Activated CD8-positive, alpha-beta memory T cell treated with anti-CD3 and anti-CD28 coated beads, Interleukin-2, amount 10 ng/mL, durations not matched to agents 7 days and 5 days (primary cell): Measurements from ENCODE around the gene C3orf18. TPM values are rescaled to one million over a fixed set of nuclear protein-coding genes. Genes with fewer than 3 reads are reported as not detected.
A peak's percentile ranks its signal among the peaks of the same experiment; 100 is the strongest.

Experiments used
- ATAC-seq: fragments of 150-1000 bp; cut with Tn5 transposase; one replicate; pipeline ENCODE4 v1.10.0; 2021; ENCODE audit warnings: moderate library complexity
- CTCF ChIA-PET: fragments of 350-600 bp; sonication (Branson Sonifier 250); formaldehyde crosslinking; loops from one replicate; lab custom pipeline; 2021; ENCODE audit warnings: antibody characterized with exemption; lab: Charles Lee
- DNase-seq: peaks from one replicate; pipeline ENCODE4 v3.0.0-alpha.2; 2020
- H3K27ac Mint-ChIP-seq: one replicate; pipeline ENCODE4 v1.8.0; 2021; ENCODE audit warnings: mild to moderate bottlenecking, mixed read lengths
- H3K27me3 Mint-ChIP-seq: one replicate; pipeline ENCODE4 v1.8.0; 2021; ENCODE audit warnings: mixed read lengths
- H3K36me3 Mint-ChIP-seq: one replicate; pipeline ENCODE4 v1.8.0; 2021; ENCODE audit warnings: mild to moderate bottlenecking, mixed read lengths
- H3K4me1 Mint-ChIP-seq: one replicate; pipeline ENCODE4 v1.8.0; 2021; ENCODE audit warnings: mixed read lengths
- H3K4me3 Mint-ChIP-seq: one replicate; pipeline ENCODE4 v1.8.0; 2021; ENCODE audit warnings: mild to moderate bottlenecking, moderate library complexity, mixed read lengths
- H3K9me3 Mint-ChIP-seq: one replicate; pipeline ENCODE4 v1.8.0; 2022; ENCODE audit warnings: low read depth, mixed read lengths
- total RNA-seq, 2 experiments: library from RNA; stranded (reverse); gene quantifications; one replicate each; pipeline ENCODE4 v1.2.3, GENCODE V29; 2021

The C3orf18 gene
- total RNA-seq, 2 experiments from 2014 or later = 15.6 to 17.8 TPM

- CTCF ChIA-PET = interaction anchor here (0.9 to 14.4 kb wide), 10 partner anchors 19 to 864 kb away, joined by 3 to 859 read pairs (median 4); partner anchors contain the start of genes CISH, DOCK3, MAPKAPK3 and RASSF1
- H3K36me3 Mint-ChIP-seq = peaks cover 24% of the 10 kb centered on the region
- H3K4me3 Mint-ChIP-seq = peak overlapping the region; percentile 89
- peaks cover 2% of the 10 kb centered on the region for H3K27me3 Mint-ChIP-seq
- no peak for DNase-seq
- H3K4me1 Mint-ChIP-seq = peaks cover 69% of the 10 kb centered on the region
- H3K27ac Mint-ChIP-seq = peak overlapping the region; percentile 95
- no peaks in the 10 kb centered on the region for H3K9me3 Mint-ChIP-seq
- ATAC-seq = no peak
These were observed 3.1 kb upstream of the C3orf18 start for GRCh38 chr3:50570508-50571279.

- H3K4me1 Mint-ChIP-seq = peaks cover 57% of the 10 kb centered on the region
- peaks cover 19% of the 10 kb centered on the region for H3K36me3 Mint-ChIP-seq
- peak; percentile 54 for ATAC-seq
- H3K27ac Mint-ChIP-seq = peak within 1 kb of the TSS; percentile 95
- peak within 1 kb of the TSS; percentile 89 for H3K4me3 Mint-ChIP-seq
- peaks cover 2% of the 10 kb centered on the region for H3K27me3 Mint-ChIP-seq
- peak; percentile 98 for DNase-seq
- H3K9me3 Mint-ChIP-seq = no peaks in the 10 kb centered on the region
- CTCF ChIA-PET = interaction anchor here (0.6 to 14.4 kb wide), 10 partner anchors 21 to 820 kb away, joined by 3 to 859 read pairs (median 8); partner anchors contain the start of genes CISH, CYB561D2, MAPKAPK3 and NPRL2
These were observed 1.6 kb upstream of the C3orf18 start, which contains the start of gene HEMK1 for GRCh38 chr3:50568947-50569749. Gene HEMK1, plus strand, starts transcription at chr3:50569522. Its CDS starts 1,583 bp downstream, at chr3:50571105.

- CTCF ChIA-PET = interaction anchor here (0.9 to 14.4 kb wide), 11 partner anchors 16 to 405 kb away, joined by 3 to 859 read pairs (median 4); partner anchors contain the start of genes CISH, CYB561D2, MAPKAPK3 and NPRL2
- ATAC-seq = no peak
- Mint-ChIP-seq H3K9me3 (no peaks in the 10 kb centered on the region), H3K27ac (peak overlapping the region; percentile 38), H3K4me3 (peak overlapping the region; percentile 89), H3K4me1 (peaks cover 41% of the 10 kb centered on the region), H3K27me3 (no peaks in the 10 kb centered on the region), H3K36me3 (peaks cover 13% of the 10 kb centered on the region)
- DNase-seq = no peak
These were observed 549 bp downstream of the C3orf18 start for GRCh38 chr3:50567011-50567385.

- Mint-ChIP-seq H3K36me3 (no peaks in the 10 kb centered on the region), H3K27ac (no peak overlapping the region), H3K4me3 (no peak overlapping the region), H3K9me3 (no peaks in the 10 kb centered on the region), H3K27me3 (no peaks in the 10 kb centered on the region), H3K4me1 (peaks cover 22% of the 10 kb centered on the region)
- CTCF ChIA-PET = interaction anchor here (1.0 to 1.9 kb wide), 3 partner anchors 21 to 129 kb away, joined by 3 to 6 read pairs (median 4); no protein-coding TSS in a partner anchor
- DNase-seq = no peak
- ATAC-seq = no peak
These were observed 3.2 kb downstream of the C3orf18 start for GRCh38 chr3:50564321-50564720.

- H3K36me3 Mint-ChIP-seq = no peaks in the 10 kb centered on the region
- no peak for ATAC-seq
- CTCF ChIA-PET = interaction anchor here (1.0 to 1.9 kb wide), 4 partner anchors 20 to 128 kb away, joined by 3 to 6 read pairs (median 4); no protein-coding TSS in a partner anchor
- DNase-seq = no peak
- H3K27me3 Mint-ChIP-seq = no peaks in the 10 kb centered on the region
- no peak overlapping the region for H3K27ac Mint-ChIP-seq
- peaks cover 22% of the 10 kb centered on the region for H3K4me1 Mint-ChIP-seq
- no peak overlapping the region for H3K4me3 Mint-ChIP-seq
- no peaks in the 10 kb centered on the region for H3K9me3 Mint-ChIP-seq
These were observed 3.7 kb downstream of the C3orf18 start for GRCh38 chr3:50563867-50564266.

GRCh38 chr3:50562861-50563260, 4.7 kb downstream of the C3orf18 start:
- CTCF ChIA-PET = interaction anchor here (0.9 to 1.3 kb wide), 3 partner anchors 13 to 52 kb away, joined by 3 to 4 read pairs (median 3); no protein-coding TSS in a partner anchor
- Mint-ChIP-seq H3K4me3 (no peak overlapping the region), H3K9me3 (no peaks in the 10 kb centered on the region), H3K27ac (no peak overlapping the region), H3K4me1 (peaks cover 19% of the 10 kb centered on the region), H3K27me3 (no peaks in the 10 kb centered on the region), H3K36me3 (no peaks in the 10 kb centered on the region)
- ATAC-seq = no peak
- no peak for DNase-seq

GRCh38 chr3:50559702-50560101, 7.8 kb downstream of the C3orf18 start:
- CTCF ChIA-PET = interaction anchor here (1.0 kb wide), 2 partner anchors 10 to 13 kb away, joined by 3 read pairs; no protein-coding TSS in a partner anchor

GRCh38 chr3:50557915-50558314, 9.6 kb downstream of the C3orf18 start:
- Mint-ChIP-seq H3K9me3 (no peaks in the 10 kb centered on the region), H3K4me1 (peaks cover 7% of the 10 kb centered on the region), H3K27me3 (no peaks in the 10 kb centered on the region), H3K36me3 (no peaks in the 10 kb centered on the region), H3K4me3 (no peak overlapping the region), H3K27ac (no peak overlapping the region)
- ATAC-seq (no peak), DNase-seq (no peak)
- CTCF ChIA-PET = interaction anchor here (1.2 to 1.8 kb wide), 4 partner anchors 9 to 66 kb away, joined by 3 to 10 read pairs (median 4); partner anchors contain the start of gene C3orf18

More at GRCh38 chr3:50559702-50560101, 7.8 kb downstream of the C3orf18 start:
- H3K9me3 Mint-ChIP-seq = no peaks in the 10 kb centered on the region
- H3K27me3 Mint-ChIP-seq = no peaks in the 10 kb centered on the region
- H3K27ac Mint-ChIP-seq = no peak overlapping the region
- no peaks in the 10 kb centered on the region for H3K36me3 Mint-ChIP-seq
- no peak overlapping the region for H3K4me3 Mint-ChIP-seq
- ATAC-seq = no peak
- H3K4me1 Mint-ChIP-seq = peaks cover 11% of the 10 kb centered on the region
- no peak for DNase-seq

GRCh38 chr3:50557106-50557505, 10.4 kb downstream of the C3orf18 start:
- no peaks in the 10 kb centered on the region for H3K9me3 Mint-ChIP-seq
- H3K27ac Mint-ChIP-seq = no peak overlapping the region
- no peaks in the 10 kb centered on the region for H3K36me3 Mint-ChIP-seq
- no peaks in the 10 kb centered on the region for H3K27me3 Mint-ChIP-seq
- no peak for DNase-seq
- CTCF ChIA-PET = interaction anchor here (0.5 to 1.8 kb wide), 5 partner anchors 11 to 815 kb away, joined by 3 to 10 read pairs (median 3); partner anchors contain the start of gene C3orf18
- no peak for ATAC-seq
- H3K4me3 Mint-ChIP-seq = no peak overlapping the region
- H3K4me1 Mint-ChIP-seq = peaks cover 5% of the 10 kb centered on the region

- ATAC-seq (no peak), DNase-seq (peak; percentile 60)
These were observed 13.0 kb downstream of the C3orf18 start for GRCh38 chr3:50554553-50554952.

GRCh38 chr3:50552598-50552997, 14.9 kb downstream of the C3orf18 start:
- H3K9me3 Mint-ChIP-seq = no peaks in the 10 kb centered on the region
- H3K27ac Mint-ChIP-seq = no peak overlapping the region

More at GRCh38 chr3:50554553-50554952, 13.0 kb downstream of the C3orf18 start:
- Mint-ChIP-seq H3K9me3 (no peaks in the 10 kb centered on the region), H3K27me3 (no peaks in the 10 kb centered on the region), H3K4me1 (peaks cover 5% of the 10 kb centered on the region), H3K27ac (no peak overlapping the region), H3K36me3 (no peaks in the 10 kb centered on the region), H3K4me3 (no peak overlapping the region)
- CTCF ChIA-PET = interaction anchor here (1.1 to 4.3 kb wide), 3 partner anchors 8 to 60 kb away, joined by 3 to 22 read pairs (median 3); no protein-coding TSS in a partner anchor

GRCh38 chr3:50551681-50552435, 15.7 kb downstream of the C3orf18 start:
- no peak for ATAC-seq
- DNase-seq = no peak
- CTCF ChIA-PET = interaction anchor here (1.0 to 4.3 kb wide), 9 partner anchors 9 to 203 kb away, joined by 3 to 22 read pairs (median 3); partner anchors contain the start of genes CYB561D2 and NPRL2
- H3K27me3 Mint-ChIP-seq = no peaks in the 10 kb centered on the region
- H3K4me3 Mint-ChIP-seq = no peak overlapping the region
- H3K36me3 Mint-ChIP-seq = no peaks in the 10 kb centered on the region
- H3K27ac Mint-ChIP-seq = no peak overlapping the region
- H3K4me1 Mint-ChIP-seq = peaks cover 5% of the 10 kb centered on the region
- H3K9me3 Mint-ChIP-seq = no peaks in the 10 kb centered on the region

More at GRCh38 chr3:50552598-50552997, 14.9 kb downstream of the C3orf18 start:
- H3K4me1 Mint-ChIP-seq = peaks cover 5% of the 10 kb centered on the region
- CTCF ChIA-PET = interaction anchor here (1.6 to 4.3 kb wide), 2 partner anchors 10 to 204 kb away, joined by 5 to 22 read pairs; no protein-coding TSS in a partner anchor
- no peaks in the 10 kb centered on the region for H3K27me3 Mint-ChIP-seq
- DNase-seq = no peak
- no peak for ATAC-seq
- H3K36me3 Mint-ChIP-seq = no peaks in the 10 kb centered on the region
- no peak overlapping the region for H3K4me3 Mint-ChIP-seq
